NCI-H82 treated with DMSO at 0.1 percent for 48 hours (cell line): ENCODE data around the gene EIF1AD.
A peak's percentile ranks its signal among the peaks of the same experiment; 100 is the strongest.

Experiments
- DNase-seq: peaks from one replicate; lab custom pipeline; 2025; ENCODE audit not compliant: unreplicated experiment; lab: John Stamatoyannopoulos, UW

EIF1AD gene

DNA sequence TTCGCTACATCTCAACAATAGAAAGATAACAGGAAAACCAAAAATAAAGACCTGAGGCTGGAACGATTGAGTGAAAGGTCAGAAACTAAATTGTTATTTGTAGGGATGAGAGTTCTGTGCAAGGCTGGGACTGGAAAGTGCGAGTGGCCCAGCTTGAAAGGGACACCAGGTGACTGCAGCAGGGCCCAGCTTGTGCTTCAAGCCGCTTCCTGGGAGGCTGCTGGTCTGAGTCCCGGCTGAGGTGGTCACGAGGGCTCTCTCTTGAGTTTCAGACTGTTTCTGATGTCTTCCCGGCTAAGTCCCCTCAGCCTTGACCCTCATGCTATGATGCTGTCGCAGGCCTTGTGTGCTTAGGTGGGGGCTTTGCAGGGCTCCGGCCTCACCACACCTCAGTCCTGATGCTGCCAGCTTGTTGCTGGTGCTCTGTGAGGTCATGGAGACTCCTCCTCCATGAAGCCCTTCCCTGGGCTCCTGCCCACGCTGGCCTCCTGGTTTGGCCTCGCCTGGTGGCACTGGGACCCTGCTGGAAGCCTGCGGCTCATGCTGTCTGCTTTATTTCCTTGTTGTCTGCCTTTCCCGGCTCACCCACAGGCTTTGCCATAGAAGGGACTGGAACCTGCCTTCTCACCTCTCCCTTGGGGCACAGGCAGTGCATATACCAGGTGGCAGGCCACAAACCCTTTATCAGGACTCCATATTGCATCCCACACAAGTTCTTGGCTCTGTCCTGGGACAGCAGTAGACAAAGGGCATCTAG lies 4.4 kb upstream of the EIF1AD start:
- DNase-seq: no peak

- DNase-seq: no peak
Observed at GRCh38 chr11:66004186-66004585, 2.2 kb upstream of the EIF1AD start.

- DNase-seq: no peak
Observed at GRCh38 chr11:66003291-66003690, 1.3 kb upstream of the EIF1AD start.

- no peak for DNase-seq
Observed at GRCh38 chr11:66002648-66003225, 780 bp upstream of the EIF1AD start.

GRCh38 chr11:65997286-65997685 lies 4.7 kb downstream of the EIF1AD start:
- no peak for DNase-seq

GRCh38 chr11:65992056-65992455 lies 9.9 kb downstream of the EIF1AD start:
- no peak for DNase-seq

GRCh38 chr11:65988791-65989592 lies 13.0 kb downstream of the EIF1AD start:
- DNase-seq: peak; percentile 78

DNA sequence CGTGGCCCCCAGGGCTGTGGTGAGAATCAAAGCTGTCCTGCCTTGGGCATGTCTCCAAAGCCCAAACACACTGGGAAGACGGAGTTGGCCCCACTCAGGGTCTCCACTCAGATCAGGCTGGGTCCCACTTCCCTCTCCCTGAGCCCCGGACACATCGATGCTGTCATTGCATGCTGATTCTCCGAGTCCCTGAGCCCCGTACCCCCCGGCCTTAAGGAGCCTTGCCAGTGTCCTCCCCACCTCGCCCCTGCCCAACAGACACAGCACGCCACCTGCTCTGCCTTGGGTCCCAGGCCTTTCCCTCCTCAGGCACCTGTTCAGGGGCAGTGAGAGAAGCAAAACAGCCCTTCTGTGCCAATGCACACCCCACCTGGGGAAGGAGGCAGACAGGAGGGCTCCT lies 14.6 kb downstream of the EIF1AD start:
- no peak for DNase-seq

DNA sequence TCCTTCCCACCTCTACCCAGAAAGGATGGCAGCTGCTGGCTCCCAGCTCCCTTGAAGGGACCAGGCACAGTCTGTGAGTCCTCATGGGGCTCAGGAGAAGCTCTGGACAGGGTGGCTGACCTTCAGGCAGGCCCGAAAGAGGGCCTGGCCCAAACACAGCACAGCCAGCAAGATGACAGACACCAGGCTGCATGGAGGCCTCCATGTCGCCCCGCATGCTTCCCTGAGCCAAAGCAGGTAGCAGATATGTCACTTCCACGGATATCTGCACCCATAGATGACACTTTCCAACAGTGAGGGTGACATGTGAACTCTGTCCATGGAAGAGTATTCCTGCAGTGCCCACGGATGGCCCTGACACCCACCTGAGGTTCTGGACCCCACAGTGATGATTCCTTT lies 18.4 kb downstream of the EIF1AD start:
- DNase-seq: no peak

- no peak for DNase-seq
Observed at GRCh38 chr11:65982824-65983588, 19.0 kb downstream of the EIF1AD start.

DNA sequence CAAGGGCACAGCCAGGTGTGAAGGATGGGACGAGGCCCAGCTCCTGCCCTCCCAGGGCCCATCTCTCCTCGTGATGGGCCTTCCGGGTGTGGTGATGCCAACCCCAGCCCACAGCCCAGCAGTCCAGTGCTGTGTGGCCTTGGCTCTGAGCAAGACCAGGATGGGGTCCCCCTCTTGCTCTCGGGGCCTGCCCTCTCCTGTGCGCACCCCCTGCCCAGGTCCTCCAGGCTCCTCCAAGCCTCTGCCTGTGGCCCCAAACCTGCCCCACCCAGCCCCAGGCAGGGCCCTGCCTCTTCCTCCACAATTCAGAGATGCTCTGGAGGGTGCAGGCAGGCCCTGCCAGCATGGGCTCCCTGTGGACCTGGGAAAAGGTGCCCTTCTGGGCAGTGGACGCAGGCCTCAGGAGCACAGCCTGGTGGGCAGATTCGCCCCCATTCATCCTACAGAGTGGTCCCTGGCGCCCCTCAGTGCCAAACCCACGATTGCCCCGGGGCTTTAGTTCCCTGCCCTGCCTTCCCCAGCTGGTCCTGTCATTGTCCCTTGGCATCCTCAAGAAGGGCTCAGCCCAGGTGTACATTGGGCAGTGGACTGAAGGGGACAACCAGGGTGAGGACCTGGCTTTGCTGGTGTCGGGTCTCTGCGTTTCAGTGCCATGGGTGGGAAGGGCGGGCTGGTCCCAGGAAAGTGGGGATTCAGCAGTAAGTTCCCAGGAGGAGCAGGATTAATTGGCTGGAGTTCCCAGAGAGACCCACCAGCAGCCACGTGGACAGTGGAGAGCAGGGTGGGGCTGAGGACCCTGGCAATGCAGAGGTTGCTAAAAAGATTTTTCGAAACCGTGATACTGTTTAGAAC lies 19.8 kb downstream of the EIF1AD start:
- DNase-seq: no peak

DNA sequence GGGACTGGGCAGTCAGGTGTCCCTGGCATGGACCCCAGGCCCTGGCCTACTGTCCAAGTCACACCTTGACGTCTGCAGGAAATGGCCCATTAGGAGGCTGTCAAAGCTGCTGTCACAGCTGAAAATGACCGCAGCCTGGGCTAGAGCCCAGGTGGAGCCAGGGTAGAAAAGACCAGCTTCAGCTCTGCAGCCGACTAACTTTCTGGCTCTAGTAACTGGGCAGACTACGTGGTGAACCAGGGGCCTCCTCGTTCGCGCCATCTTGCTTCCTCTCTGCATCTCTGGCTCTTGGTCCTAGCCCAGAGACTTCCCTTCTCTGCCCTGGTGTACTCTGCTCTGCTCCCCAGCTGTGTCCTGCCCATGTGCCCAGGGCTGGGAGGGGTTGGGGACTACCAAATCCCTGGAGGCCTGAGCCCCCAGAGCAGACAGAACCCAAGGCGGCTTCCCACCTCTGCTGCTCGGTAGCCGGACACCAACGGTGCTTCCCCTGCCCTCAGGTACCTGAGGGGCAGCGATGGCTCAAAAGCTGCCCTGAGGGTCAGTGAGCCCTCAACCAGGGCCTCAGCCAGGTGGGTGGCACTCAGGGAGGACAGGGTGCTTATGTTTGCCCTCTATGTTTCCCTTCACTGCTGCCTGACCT lies 20.7 kb downstream of the EIF1AD start:
- DNase-seq: no peak

GRCh38 chr11:65979261-65979759 lies 22.6 kb downstream of the EIF1AD start:
- no peak for DNase-seq

GRCh38 chr11:65978391-65979238 lies 23.3 kb downstream of the EIF1AD start:
- DNase-seq: no peak

- no peak for DNase-seq
Observed at GRCh38 chr11:65977621-65978390, 24.2 kb downstream of the EIF1AD start.

- no peak for DNase-seq
Observed at GRCh38 chr11:65976216-65977176, 25.5 kb downstream of the EIF1AD start.

DNA sequence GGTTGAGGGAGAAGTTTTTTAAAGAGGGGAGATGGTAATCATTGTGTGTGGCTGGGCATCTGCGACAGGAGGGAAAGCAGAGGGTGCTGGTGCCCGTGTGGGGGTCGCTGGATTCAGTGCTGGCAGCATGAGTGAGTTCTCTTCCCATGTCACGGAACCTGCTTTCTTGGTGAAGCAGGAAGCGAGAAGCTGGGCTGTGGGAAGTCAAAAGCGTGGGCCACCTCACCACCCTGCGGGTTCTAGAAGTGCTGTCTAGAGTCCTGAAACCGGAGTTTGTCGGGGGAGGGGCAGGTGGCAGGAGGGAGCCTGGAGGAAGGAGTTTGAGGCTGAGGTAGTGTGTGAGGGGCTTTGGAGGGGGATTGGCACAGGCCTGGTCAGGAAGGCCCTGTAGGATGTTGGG lies 26.2 kb downstream of the EIF1AD start:
- DNase-seq: no peak
